Left forelimb (tissue), 1 donor: Measurements from ENCODE around the gene ARL2BP.

Experiments
- DNase-seq: peaks from one replicate; pipeline ENCODE4 v3.0.0-alpha.2; 2018; ENCODE audit warnings: low spot score

ARL2BP gene

GRCh38 chr16:57283214-57283958, 38.3 kb downstream of the ARL2BP start:
- DNase-seq, result no peak

GRCh38 chr16:57283959-57284208, 38.8 kb downstream of the ARL2BP start:
- no peak for DNase-seq

DNA sequence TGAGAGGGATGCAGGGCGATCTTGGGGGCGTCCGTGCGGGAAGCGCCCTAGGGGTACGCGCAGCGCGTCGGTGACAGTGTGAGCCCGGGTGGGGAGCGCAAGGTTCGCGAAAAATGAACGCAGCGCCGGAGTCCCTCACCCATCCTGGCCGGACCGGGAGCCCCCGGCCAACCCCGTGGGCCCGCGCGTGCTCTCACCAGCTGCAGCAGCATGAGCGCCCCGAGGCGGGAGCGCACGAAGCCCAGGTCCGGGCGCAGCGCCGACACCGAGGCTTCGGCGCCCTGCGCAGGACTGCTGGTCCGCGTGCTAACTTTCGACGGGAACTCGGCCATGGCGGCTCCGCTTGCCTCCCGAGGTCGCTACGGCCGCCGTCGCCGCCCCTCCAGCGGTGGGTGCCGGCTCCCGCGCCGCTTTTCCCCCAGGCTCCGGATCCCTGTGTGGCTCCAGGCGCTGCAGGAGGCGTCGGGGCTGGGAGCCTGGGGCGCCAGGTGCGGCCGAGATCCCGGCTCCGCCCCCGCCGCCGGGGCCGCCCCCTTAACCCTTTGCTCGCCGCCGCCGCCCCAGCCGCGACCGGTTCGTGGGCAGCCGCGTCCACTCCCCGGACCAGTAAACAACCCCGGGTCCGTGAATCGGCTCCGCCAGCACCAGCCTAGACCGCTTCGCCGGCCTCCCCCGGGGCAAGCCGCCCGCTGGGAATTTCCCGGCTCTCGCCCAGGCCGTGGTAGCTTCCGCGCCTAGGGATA, 39.3 kb downstream of the ARL2BP start, which contains the start of gene PLLP:
Gene PLLP (minus strand): TSS at position 464 of the 743 bp plus-strand sequence. CDS start 132 bp downstream, at position 332.
- DNase-seq, result no peak

DNA sequence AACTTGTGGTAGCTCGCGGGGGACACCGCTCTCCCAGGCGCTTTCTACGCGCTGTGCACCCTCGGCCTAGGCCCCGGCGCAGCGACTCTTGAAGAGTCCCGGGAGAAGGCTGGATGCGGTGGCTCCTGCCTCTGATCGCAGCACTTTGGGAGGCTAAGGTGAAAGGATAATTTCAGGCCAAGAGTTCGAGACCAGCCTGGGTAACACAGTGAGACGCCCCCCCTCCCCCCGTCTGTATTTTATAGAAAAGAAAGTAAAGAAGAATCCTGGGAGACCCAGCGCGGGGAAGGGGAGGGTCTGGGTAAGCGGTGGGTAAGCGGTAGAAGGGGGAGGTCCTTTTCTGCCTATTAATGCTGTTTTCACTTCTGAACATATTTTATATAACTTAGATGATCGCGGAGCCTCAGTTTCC, 39.9 kb downstream of the ARL2BP start:
- no peak for DNase-seq

- no peak for DNase-seq
Observed at GRCh38 chr16:57285379-57285778, 40.3 kb downstream of the ARL2BP start.

DNA sequence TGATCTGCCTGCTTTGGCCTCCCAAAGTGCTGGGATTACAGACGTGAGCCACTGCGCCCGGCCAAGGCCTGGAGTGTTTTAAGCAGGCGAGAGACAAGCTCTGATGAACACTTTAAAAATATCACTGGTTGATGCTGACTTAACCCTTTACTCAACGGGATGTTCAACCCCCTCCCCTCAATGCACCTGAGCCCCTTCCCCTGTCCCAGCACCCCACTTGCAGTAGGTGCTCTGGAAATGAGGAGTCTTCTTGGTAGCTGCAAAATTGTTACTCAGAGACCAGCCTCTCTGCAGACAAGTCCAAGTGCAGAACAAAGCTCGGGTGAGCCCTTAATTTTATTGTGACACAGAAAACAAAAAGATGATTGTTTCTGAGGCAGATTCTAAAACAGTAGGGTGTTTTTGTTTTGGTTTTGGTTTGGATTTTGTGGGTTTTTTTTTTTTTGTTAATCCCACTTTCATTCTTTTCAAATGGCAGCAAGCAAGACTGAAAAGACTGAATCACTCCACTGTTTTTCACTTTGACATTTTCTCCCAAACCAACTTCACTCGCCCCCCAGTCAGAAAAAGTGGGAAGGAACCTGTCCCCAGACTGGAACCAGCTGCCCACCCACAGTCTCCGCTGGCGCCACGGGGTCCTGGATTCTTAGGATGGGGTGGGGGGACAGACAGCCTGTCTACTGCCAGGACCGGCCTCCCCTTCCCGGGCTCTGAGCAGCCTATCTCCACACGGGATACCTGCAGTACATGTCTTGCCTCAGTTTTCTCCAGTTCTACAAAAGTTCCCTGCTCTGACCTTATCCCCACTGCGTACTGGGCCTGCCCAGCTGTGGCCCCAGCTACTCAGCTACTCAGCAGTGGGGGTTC, 44.6 kb downstream of the ARL2BP start:
- no peak for DNase-seq

DNA sequence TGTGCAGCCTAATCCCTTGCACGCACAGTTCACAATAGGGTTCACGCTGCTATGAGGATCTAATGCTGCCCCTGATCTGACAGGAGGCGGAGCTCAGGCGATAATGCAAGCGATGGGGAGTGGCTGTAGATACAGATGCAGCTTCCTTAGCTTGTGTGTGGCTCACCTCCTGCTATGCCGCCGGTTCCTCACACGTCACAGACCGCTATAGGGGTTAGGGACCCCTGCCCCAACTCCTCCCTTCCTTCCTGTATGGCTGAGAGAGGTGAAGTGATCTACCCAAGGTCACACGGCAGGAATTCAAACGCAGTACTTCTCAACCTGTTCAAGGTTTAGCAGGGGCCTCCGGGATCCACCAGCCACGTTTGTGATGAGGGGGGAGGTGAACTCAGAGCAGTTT, 52.8 kb downstream of the ARL2BP start:
- no peak for DNase-seq

GRCh38 chr16:57299009-57299718, 54.1 kb downstream of the ARL2BP start:
- DNase-seq, result peak; percentile 76

GRCh38 chr16:57299719-57300386, 54.8 kb downstream of the ARL2BP start:
- peak; percentile 90 for DNase-seq

DNA sequence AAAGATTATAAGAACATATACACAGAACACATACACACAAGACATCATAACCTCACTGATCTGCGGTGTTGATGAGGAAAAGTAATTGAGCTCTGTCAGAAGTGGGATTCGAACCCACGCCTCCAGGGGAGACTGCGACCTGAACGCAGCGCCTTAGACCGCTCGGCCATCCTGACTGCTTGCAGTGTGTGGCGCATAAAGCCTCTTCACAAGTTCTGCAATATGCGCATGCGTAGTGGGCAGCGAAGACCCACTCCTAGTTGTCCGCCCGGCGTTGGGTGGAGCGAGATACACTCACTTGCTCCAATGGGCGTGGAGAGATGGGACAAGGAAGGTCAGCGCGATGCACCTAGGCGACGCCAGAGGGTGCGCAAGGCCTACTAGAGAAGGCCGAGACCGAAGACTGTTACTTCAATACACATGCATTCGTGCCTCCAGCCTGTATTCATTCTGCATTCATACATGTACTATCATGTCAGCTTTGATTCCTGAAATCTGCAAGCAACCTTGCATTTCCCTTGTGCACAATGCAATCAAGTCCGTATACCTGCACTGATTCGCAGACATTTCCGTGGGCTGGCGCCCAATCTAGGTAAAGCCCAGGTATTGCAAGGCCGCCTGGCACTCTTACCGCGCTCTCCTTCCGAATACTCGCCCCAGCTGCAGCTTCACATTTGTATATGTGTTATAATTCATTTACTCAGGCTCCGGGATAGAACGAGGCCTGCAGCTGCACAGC, 55.5 kb downstream of the ARL2BP start:
- peak; percentile 100 for DNase-seq

GRCh38 chr16:57301126-57301817, 56.2 kb downstream of the ARL2BP start:
- no peak for DNase-seq
